ENCODE data around the gene SAMM50. TPM values are rescaled to one million over a fixed set of nuclear protein-coding genes. Genes with fewer than 3 reads are reported as not detected.

SAMM50 gene
- total and polyA plus RNA-seq, 2 donors (not counting 3 experiments of a cell fraction or from before 2014, with no cell fraction given): 42.9 to 56.2 TPM

DNA sequence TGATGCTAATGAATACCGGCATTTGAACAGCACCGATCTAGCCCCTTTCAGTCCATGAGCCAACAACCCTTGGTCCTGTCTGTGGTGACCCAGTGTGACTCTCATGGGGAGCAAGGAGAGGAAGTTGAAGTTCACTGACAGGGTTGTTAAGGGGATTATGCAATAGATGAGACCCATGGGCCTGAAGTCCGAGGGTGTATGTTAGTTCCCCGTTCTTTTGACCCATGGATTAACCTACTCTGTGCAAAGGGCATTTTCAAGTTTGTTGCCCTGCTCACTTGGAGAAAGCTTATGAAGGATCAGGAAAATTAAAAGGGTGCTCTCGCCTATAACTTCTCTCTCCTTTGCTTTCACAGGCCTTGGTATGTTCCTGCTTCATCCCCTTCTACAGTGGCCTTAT, 26.8 kb upstream of the SAMM50 start:
- Histone ChIP-seq H3K36me3 (ENCODE audit: control insufficient read depth in 2 of 2, extremely low read depth in 1 of 2, insufficient read depth in 2 of 2, low read length in 2 of 2) (peaks cover 0 to 4% of the 10 kb centered on the region in 2 experiments), H3K9me3 (replicated peaks; ENCODE audit: control insufficient read depth, insufficient read depth, low read length) (no peaks in the 10 kb centered on the region), H2AFZ (ENCODE audit: low read depth, low read length) (no peak overlapping the region), H4K20me1 (replicated peaks; ENCODE audit: control insufficient read depth, extremely low read depth, insufficient read depth, low read length) (no peaks in the 10 kb centered on the region), H3K4me1 (ENCODE audit: control insufficient read depth, extremely low read depth, insufficient read depth, low read length) (peaks cover 6% of the 10 kb centered on the region), H3K79me2 (ENCODE audit: control insufficient read depth, insufficient read depth, low read length) (no peaks in the 10 kb centered on the region), H3K9me1 (replicated peaks; ENCODE audit: control insufficient read depth, extremely low read depth, insufficient read depth, low read length) (no peaks in the 10 kb centered on the region), H3K4me2 (ENCODE audit: insufficient read depth, low read length) (no peak overlapping the region), H3K27me3 (ENCODE audit: control insufficient read depth in 2 of 2, insufficient read depth in 2 of 2, low read length in 2 of 2) (no peaks in the 10 kb centered on the region), H3K27ac (ENCODE audit: insufficient read depth, low read depth, low read length) (no peak overlapping the region), H3K4me3 (replicated peaks in 1 of 3; ENCODE audit: insufficient read depth in 1 of 3, low read depth in 1 of 3, low read length in 3 of 3) (no peak overlapping the region), H3K9ac (replicated peaks; ENCODE audit: extremely low read depth, insufficient read depth, low read length) (no peak overlapping the region)
- DNase-seq (ENCODE audit: low read depth, low spot score): no peak
- ChIA-PET POLR2A (no interaction called here), CTCF (interaction anchor here (2.3 kb wide), 1 partner anchor 17 kb away, joined by 7 read pairs; no protein-coding TSS in a partner anchor)
- dilution Hi-C loops (cut with MboI; ENCODE audit: extremely low pct_ligation_motif_present, low sequenced_read_pairs): no loop called here
- BruUV-seq (replicated peaks): no TSS peak
- TF ChIP-seq POLR2AphosphoS5 (IDR thresholded peaks at IDR 0.05; ENCODE audit: insufficient read depth, low read depth, low read length) (no peak), EZH2 (IDR thresholded peaks at IDR 0.05; ENCODE audit: borderline replicate concordance, low read depth, low read length, severe bottlenecking) (no peak), FOS (IDR thresholded peaks at IDR 0.05; ENCODE audit: borderline replicate concordance, insufficient read depth, low read length) (no peak), POLR2A (IDR thresholded peaks at IDR 0.05; ENCODE audit: low read depth, low read length) (no peak), JUN (IDR thresholded peaks at IDR 0.05; ENCODE audit: borderline replicate concordance, insufficient read depth, insufficient read length, low read depth) (no peak), MYC (IDR thresholded peaks at IDR 0.05; ENCODE audit: low read depth, low read length) (no peak), GATA2 (IDR thresholded peaks at IDR 0.05; ENCODE audit: insufficient read depth, insufficient read length, low read depth, low read length) (no peak)
- TF ChIP-seq, protein P1, sequence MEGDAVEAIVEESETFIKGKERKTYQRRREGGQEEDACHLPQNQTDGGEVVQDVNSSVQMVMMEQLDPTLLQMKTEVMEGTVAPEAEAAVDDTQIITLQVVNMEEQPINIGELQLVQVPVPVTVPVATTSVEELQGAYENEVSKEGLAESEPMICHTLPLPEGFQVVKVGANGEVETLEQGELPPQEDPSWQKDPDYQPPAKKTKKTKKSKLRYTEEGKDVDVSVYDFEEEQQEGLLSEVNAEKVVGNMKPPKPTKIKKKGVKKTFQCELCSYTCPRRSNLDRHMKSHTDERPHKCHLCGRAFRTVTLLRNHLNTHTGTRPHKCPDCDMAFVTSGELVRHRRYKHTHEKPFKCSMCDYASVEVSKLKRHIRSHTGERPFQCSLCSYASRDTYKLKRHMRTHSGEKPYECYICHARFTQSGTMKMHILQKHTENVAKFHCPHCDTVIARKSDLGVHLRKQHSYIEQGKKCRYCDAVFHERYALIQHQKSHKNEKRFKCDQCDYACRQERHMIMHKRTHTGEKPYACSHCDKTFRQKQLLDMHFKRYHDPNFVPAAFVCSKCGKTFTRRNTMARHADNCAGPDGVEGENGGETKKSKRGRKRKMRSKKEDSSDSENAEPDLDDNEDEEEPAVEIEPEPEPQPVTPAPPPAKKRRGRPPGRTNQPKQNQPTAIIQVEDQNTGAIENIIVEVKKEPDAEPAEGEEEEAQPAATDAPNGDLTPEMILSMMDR (IDR thresholded peaks at IDR 0.05; ENCODE audit: extremely low read depth in 1 of 2, insufficient read depth in 1 of 2, low read depth in 1 of 2, low read length in 2 of 2): no peak
- TF ChIP-seq, protein P2, sequence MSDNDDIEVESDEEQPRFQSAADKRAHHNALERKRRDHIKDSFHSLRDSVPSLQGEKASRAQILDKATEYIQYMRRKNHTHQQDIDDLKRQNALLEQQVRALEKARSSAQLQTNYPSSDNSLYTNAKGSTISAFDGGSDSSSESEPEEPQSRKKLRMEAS (IDR thresholded peaks at IDR 0.05; ENCODE audit: insufficient read depth, insufficient read length): no peak
- intact Hi-C loops (cut with micrococcal nuclease): loop anchor here (10.0 kb wide), 1 partner anchor 756 kb away; no protein-coding TSS in a partner anchor
- FAIRE-seq: no peak

Data from endothelial cell of umbilical vein (primary cell).